ENCODE data around the gene MXRA8.

Gene MXRA8

GRCh38 chr1:1356166-1356795, 2.1 kb downstream of the MXRA8 start:
- Histone ChIP-seq H3K4me2 (ENCODE audit: insufficient read depth, low read length) (no peak overlapping the region), H4K20me1 (ENCODE audit: insufficient read depth, low read length) (peaks cover 22% of the 10 kb centered on the region), H3K9ac (ENCODE audit: low read depth, low read length) (no peak overlapping the region), H3K27me3 (ENCODE audit: insufficient read depth, low read length, poor library complexity) (no peaks in the 10 kb centered on the region), H3K9me3 (ENCODE audit: insufficient read depth, low read length, severe bottlenecking) (no peaks in the 10 kb centered on the region), H2AFZ (ENCODE audit: low read depth, low read length) (no peak overlapping the region), H3K27ac (ENCODE audit: low read length) (no peak overlapping the region), H3K79me2 (ENCODE audit: insufficient read depth, low read length) (no peaks in the 10 kb centered on the region), H3K4me3 (ENCODE audit: low read depth in 1 of 2, low read length in 2 of 2) (no peak overlapping the region), H3K4me1 (ENCODE audit: insufficient read depth, low read length) (peaks cover 5% of the 10 kb centered on the region), H3K36me3 (ENCODE audit: insufficient read depth, low read length) (no peaks in the 10 kb centered on the region)
- TF ChIP-seq CTCF (IDR thresholded peaks at IDR 0.05; ENCODE audit: borderline replicate concordance, extremely low read depth, low read length, poor library complexity, severe bottlenecking) (no peak), EZH2 (IDR thresholded peaks at IDR 0.05; ENCODE audit: borderline replicate concordance, low read depth, low read length, severe bottlenecking) (no peak)
- ATAC-seq (ENCODE audit: insufficient read depth, low read depth), result no peak
- no peak for DNase-seq

GRCh38 chr1:1355416-1355815, 2.9 kb downstream of the MXRA8 start:
- no peak overlapping the region for H3K9ac ChIP-seq (ENCODE audit: low read depth, low read length)
- H3K9me3 ChIP-seq (ENCODE audit: insufficient read depth, low read length, severe bottlenecking), result no peaks in the 10 kb centered on the region
- TF ChIP-seq EZH2 (IDR thresholded peaks at IDR 0.05; ENCODE audit: borderline replicate concordance, low read depth, low read length, severe bottlenecking), result no peak
- no peak for TF ChIP-seq CTCF (IDR thresholded peaks at IDR 0.05; ENCODE audit: borderline replicate concordance, extremely low read depth, low read length, poor library complexity, severe bottlenecking)
- no peak overlapping the region for H3K4me2 ChIP-seq (ENCODE audit: insufficient read depth, low read length)
- H3K79me2 ChIP-seq (ENCODE audit: insufficient read depth, low read length), result no peaks in the 10 kb centered on the region
- H3K27me3 ChIP-seq (ENCODE audit: insufficient read depth, low read length, poor library complexity), result no peaks in the 10 kb centered on the region
- H4K20me1 ChIP-seq (ENCODE audit: insufficient read depth, low read length), result peaks cover 22% of the 10 kb centered on the region
- H3K27ac ChIP-seq (ENCODE audit: low read length), result no peak overlapping the region
- no peak for DNase-seq
- peaks cover 5% of the 10 kb centered on the region for H3K4me1 ChIP-seq (ENCODE audit: insufficient read depth, low read length)
- no peak overlapping the region for H2AFZ ChIP-seq (ENCODE audit: low read depth, low read length)
- no peaks in the 10 kb centered on the region for H3K36me3 ChIP-seq (ENCODE audit: insufficient read depth, low read length)
- no peak for ATAC-seq (ENCODE audit: insufficient read depth, low read depth)
- no peak overlapping the region for H3K4me3 ChIP-seq (ENCODE audit: low read depth in 1 of 2, low read length in 2 of 2)

GRCh38 chr1:1354271-1355247, 3.8 kb downstream of the MXRA8 start:
- no peak overlapping the region for H3K9ac ChIP-seq (ENCODE audit: low read depth, low read length)
- H2AFZ ChIP-seq (ENCODE audit: low read depth, low read length), result no peak overlapping the region
- H3K4me3 ChIP-seq (ENCODE audit: low read depth in 1 of 2, low read length in 2 of 2), result no peak overlapping the region
- H3K79me2 ChIP-seq (ENCODE audit: insufficient read depth, low read length), result no peaks in the 10 kb centered on the region
- H3K4me2 ChIP-seq (ENCODE audit: insufficient read depth, low read length), result no peak overlapping the region
- no peaks in the 10 kb centered on the region for H3K27me3 ChIP-seq (ENCODE audit: insufficient read depth, low read length, poor library complexity)
- H3K27ac ChIP-seq (ENCODE audit: low read length), result no peak overlapping the region
- no peak for TF ChIP-seq EZH2 (IDR thresholded peaks at IDR 0.05; ENCODE audit: borderline replicate concordance, low read depth, low read length, severe bottlenecking)
- TF ChIP-seq CTCF (IDR thresholded peaks at IDR 0.05; ENCODE audit: borderline replicate concordance, extremely low read depth, low read length, poor library complexity, severe bottlenecking), result no peak
- H4K20me1 ChIP-seq (ENCODE audit: insufficient read depth, low read length), result peaks cover 22% of the 10 kb centered on the region
- no peaks in the 10 kb centered on the region for H3K9me3 ChIP-seq (ENCODE audit: insufficient read depth, low read length, severe bottlenecking)
- no peaks in the 10 kb centered on the region for H3K36me3 ChIP-seq (ENCODE audit: insufficient read depth, low read length)
- H3K4me1 ChIP-seq (ENCODE audit: insufficient read depth, low read length), result peaks cover 5% of the 10 kb centered on the region
- ATAC-seq (ENCODE audit: insufficient read depth, low read depth) (no peak), DNase-seq (no peak)

Data from DND-41 (cell line).